MM.1S (cell line): ENCODE data around the gene RTN4RL1.

ENCODE experiments used
- DNase-seq: peaks from one replicate; pipeline ENCODE4 v3.0.0-alpha.2; 2015
- H2AFZ ChIP-seq: fragments of 300-600 bp; sonication (generic); 2 replicates; pipeline ENCODE4 v1.6.0; 2016; ENCODE audit warnings: antibody characterized with exemption, low read length
- H3F3A ChIP-seq: fragments of 300-600 bp; sonication (generic); 2 replicates; pipeline ENCODE4 v1.6.1; 2016; ENCODE audit warnings: mild to moderate bottlenecking, antibody characterized with exemption, low read length, moderate library complexity, mixed read lengths; ENCODE audit not compliant: insufficient read depth
- H3K27ac ChIP-seq: fragments of 300-600 bp; sonication (generic); 2 replicates; pipeline ENCODE4 v1.5.1; 2016; ENCODE audit warnings: mild to moderate bottlenecking, low read length
- H3K27me3 ChIP-seq: fragments of 300-600 bp; sonication (generic); replicated peaks from 2 replicates; pipeline ENCODE4 v1.6.0; 2016; ENCODE audit warnings: low read length; ENCODE audit not compliant: insufficient read depth
- H3K36me3 ChIP-seq: fragments of 300-600 bp; sonication (generic); replicated peaks from 2 replicates; pipeline ENCODE4 v1.6.1; 2016; ENCODE audit warnings: mild to moderate bottlenecking, low read length, mixed read lengths; ENCODE audit not compliant: insufficient read depth
- H3K4me1 ChIP-seq: fragments of 300-600 bp; sonication (generic); 2 replicates; pipeline ENCODE4 v1.6.1; 2016; ENCODE audit warnings: low read length, mixed read lengths
- H3K4me2 ChIP-seq: fragments of 300-600 bp; sonication (generic); 2 replicates; pipeline ENCODE4 v1.6.0; 2016; ENCODE audit warnings: low read depth, low read length
- H3K4me3 ChIP-seq: fragments of 300-600 bp; sonication (generic); 2 replicates; pipeline ENCODE4 v1.5.1; 2016; ENCODE audit warnings: low read length, mixed read lengths
- H3K79me2 ChIP-seq: fragments of 300-600 bp; sonication (generic); 2 replicates; pipeline ENCODE4 v1.6.1; 2016; ENCODE audit warnings: mixed run types, low read length, mixed read lengths
- H3K9ac ChIP-seq: fragments of 300-600 bp; sonication (generic); 2 replicates; pipeline ENCODE4 v1.6.1; 2016; ENCODE audit warnings: low read length, mixed read lengths
- H3K9me2 ChIP-seq: fragments of 300-600 bp; sonication (generic); replicated peaks from 2 replicates; pipeline ENCODE4 v1.6.1; 2016; ENCODE audit warnings: mild to moderate bottlenecking, low read length, mixed read lengths; ENCODE audit not compliant: insufficient read depth
- H3K9me3 ChIP-seq: fragments of 300-600 bp; sonication (generic); replicated peaks from 2 replicates; pipeline ENCODE4 v1.6.1; 2016; ENCODE audit warnings: mild to moderate bottlenecking, low read length, mixed read lengths; ENCODE audit not compliant: insufficient read depth
- H4K20me1 ChIP-seq: fragments of 300-600 bp; sonication (generic); 2 replicates; pipeline ENCODE4 v1.6.1; 2016; ENCODE audit warnings: mild to moderate bottlenecking, low read length, moderate library complexity, mixed read lengths; ENCODE audit not compliant: insufficient read depth
- CTCF ChIP-seq: fragments of 300-600 bp; sonication (generic); IDR thresholded peaks from 2 replicates; pipeline ENCODE4 v1.5.1; 2016; ENCODE audit warnings: antibody characterized with exemption, low read length, mixed read lengths
- EZH2 ChIP-seq: fragments of 300-600 bp; sonication (generic); optimal IDR thresholded peaks from 2 replicates; pipeline ENCODE3; 2017; ENCODE audit warnings: low read depth, mild to moderate bottlenecking, antibody characterized with exemption, low read length, mixed read lengths
- EZH2phosphoT487 ChIP-seq: fragments of 300-600 bp; sonication (generic); IDR thresholded peaks from 2 replicates; pipeline ENCODE4 v1.6.1; 2018; ENCODE audit warnings: antibody characterized with exemption, low read length

Gene RTN4RL1

GRCh38 chr17:2054512-2055291, 29.6 kb upstream of the RTN4RL1 start, which contains the start of gene HIC1:
Gene HIC1, plus strand, starts transcription at chr17:2055103. Its CDS starts 1,588 bp downstream, at chr17:2056691.
- H2AFZ ChIP-seq = peak within 1 kb of the TSS; percentile 70
- DNase-seq = peak; percentile 75
- no peaks in the 10 kb centered on the region for H3K36me3 ChIP-seq
- H3K4me1 ChIP-seq = peaks cover 8% of the 10 kb centered on the region
- H3K4me2 ChIP-seq = peak within 1 kb of the TSS; percentile 99
- no peaks in the 10 kb centered on the region for H3K79me2 ChIP-seq
- peak within 1 kb of the TSS; percentile 10; the same call in 1 of the 2 replicates for H3K9ac ChIP-seq
- H3K27ac ChIP-seq = no peak within 1 kb of the TSS
- peaks cover 18% of the 10 kb centered on the region; the same call in 1 of the 2 replicates for H3F3A ChIP-seq
- H4K20me1 ChIP-seq = no peaks in the 10 kb centered on the region
- H3K27me3 ChIP-seq = peaks cover 35% of the 10 kb centered on the region
- H3K4me3 ChIP-seq = peak within 1 kb of the TSS; percentile 70
- no peaks in the 10 kb centered on the region for H3K9me3 ChIP-seq
- TF ChIP-seq CTCF (peak; percentile 82), EZH2 (no peak)
- no peaks in the 10 kb centered on the region for H3K9me2 ChIP-seq

- TF ChIP-seq CTCF (no peak), EZH2 (no peak), EZH2phosphoT487 (no peak)
- no peaks in the 10 kb centered on the region for H4K20me1 ChIP-seq
- H3K9ac ChIP-seq = no peak overlapping the region; the same call in 1 of the 2 replicates
- H3K27ac ChIP-seq = no peak overlapping the region
- peaks cover 8% of the 10 kb centered on the region for H3K4me1 ChIP-seq
- H3K79me2 ChIP-seq = no peaks in the 10 kb centered on the region
- H3K4me3 ChIP-seq = peak overlapping the region; percentile 70
- peaks cover 35% of the 10 kb centered on the region for H3K27me3 ChIP-seq
- peaks cover 18% of the 10 kb centered on the region; the same call in 1 of the 2 replicates for H3F3A ChIP-seq
- H3K4me2 ChIP-seq = peak overlapping the region; percentile 99
- H3K36me3 ChIP-seq = no peaks in the 10 kb centered on the region
- no peaks in the 10 kb centered on the region for H3K9me3 ChIP-seq
- H3K9me2 ChIP-seq = no peaks in the 10 kb centered on the region
- DNase-seq = no peak
- H2AFZ ChIP-seq = peak overlapping the region; percentile 70
Measured at GRCh38 chr17:2054262-2054511, 29.1 kb upstream of the RTN4RL1 start.

GRCh38 chr17:2053380-2054261, 28.5 kb upstream of the RTN4RL1 start:
- Histone ChIP-seq H3K4me1 (peaks cover 8% of the 10 kb centered on the region), H3K4me3 (peak overlapping the region; percentile 70), H3K36me3 (no peaks in the 10 kb centered on the region), H3F3A (peaks cover 18% of the 10 kb centered on the region; the same call in 1 of the 2 replicates), H3K27me3 (peaks cover 37% of the 10 kb centered on the region), H3K79me2 (no peaks in the 10 kb centered on the region), H3K27ac (no peak overlapping the region), H3K9me2 (no peaks in the 10 kb centered on the region), H3K4me2 (peak overlapping the region; percentile 99), H3K9me3 (no peaks in the 10 kb centered on the region), H2AFZ (peak overlapping the region; percentile 70), H3K9ac (peak overlapping the region; percentile 4; the same call in 1 of the 2 replicates), H4K20me1 (no peaks in the 10 kb centered on the region)
- DNase-seq = peak; percentile 71
- TF ChIP-seq CTCF (peak; percentile 64), EZH2phosphoT487 (no peak), EZH2 (no peak)
